NCI-H82 (cell line): ENCODE results near the gene MMP3.
"Not testable (repeated sequence)": the region's sequence is repeated elsewhere in the genome, so short reads cannot be mapped to it uniquely, and the experiment has no call there.

Source experiments
- DNase-seq: peaks from one replicate; lab custom pipeline; 2025; lab: John Stamatoyannopoulos, UW

The MMP3 gene

DNA sequence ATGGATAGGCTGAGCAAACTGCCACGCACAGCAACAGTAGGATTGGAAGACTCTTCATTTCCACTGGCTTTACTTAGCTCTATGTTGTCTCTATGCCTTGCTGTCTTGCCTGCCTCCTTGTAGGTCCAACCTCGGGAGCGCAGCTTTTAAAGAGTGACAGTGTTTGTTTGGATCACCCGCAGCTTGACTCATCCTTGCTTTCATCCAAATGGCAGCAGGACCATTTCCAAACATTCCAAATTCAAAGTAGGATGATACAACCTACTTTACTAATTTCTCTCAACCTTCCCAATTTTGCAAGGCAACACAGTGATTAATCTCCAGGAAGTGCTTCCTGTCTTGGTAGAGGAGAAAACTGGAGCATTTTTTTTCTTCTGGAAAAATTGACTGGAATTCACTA is at the start of gene MMP3:
MMP3 (minus strand) TSS at position 121 of the 400 bp plus-strand sequence; CDS start at position 58, 63 bp downstream.
- no peak for DNase-seq

GRCh38 chr11:102891736-102892135 is 48.3 kb upstream of the MMP3 start:
- no peak for DNase-seq

DNA sequence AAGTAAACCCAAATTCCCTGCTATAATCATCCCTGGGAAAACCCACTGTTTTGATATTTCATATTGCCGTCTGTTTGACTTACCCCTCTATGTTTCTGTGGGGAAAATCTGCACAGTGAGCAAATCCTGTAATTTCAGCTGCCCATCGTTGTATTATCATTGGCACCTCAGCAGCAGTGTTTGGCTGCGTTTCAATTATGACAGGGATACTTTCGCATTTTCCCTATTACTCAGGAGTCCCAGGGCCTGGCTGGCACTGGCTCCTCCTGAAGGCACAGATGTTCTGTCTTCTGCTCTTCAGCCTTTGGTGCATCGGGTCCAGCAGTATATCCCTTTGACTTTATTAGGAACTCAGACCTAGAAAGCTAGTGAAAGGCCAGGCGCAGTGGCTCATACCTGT is 43.6 kb upstream of the MMP3 start:
- DNase-seq = no peak

- no peak for DNase-seq
Measured at GRCh38 chr11:102883141-102883540, 39.7 kb upstream of the MMP3 start.

GRCh38 chr11:102882389-102883024 is 39.1 kb upstream of the MMP3 start:
- DNase-seq = no peak

DNA sequence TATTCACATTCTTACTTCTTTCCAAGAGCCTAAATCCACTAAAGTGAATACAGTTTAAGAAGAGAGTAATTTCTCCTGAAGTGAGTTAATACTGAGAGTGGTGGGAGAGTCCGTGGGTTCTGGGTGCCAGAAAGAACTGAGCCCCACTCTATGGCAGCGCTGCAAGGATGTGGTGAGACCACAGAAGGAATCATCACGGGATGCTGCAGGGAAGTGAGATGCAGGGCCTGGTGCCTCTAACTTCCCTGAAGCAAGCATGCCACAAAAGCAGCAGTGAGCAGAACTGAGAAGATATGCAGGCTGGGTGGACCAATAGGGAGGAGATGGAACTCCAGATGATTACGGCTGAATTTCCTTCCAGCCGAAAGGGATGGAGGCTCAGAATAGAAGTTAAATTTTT is 36.4 kb upstream of the MMP3 start:
- DNase-seq = no peak

DNA sequence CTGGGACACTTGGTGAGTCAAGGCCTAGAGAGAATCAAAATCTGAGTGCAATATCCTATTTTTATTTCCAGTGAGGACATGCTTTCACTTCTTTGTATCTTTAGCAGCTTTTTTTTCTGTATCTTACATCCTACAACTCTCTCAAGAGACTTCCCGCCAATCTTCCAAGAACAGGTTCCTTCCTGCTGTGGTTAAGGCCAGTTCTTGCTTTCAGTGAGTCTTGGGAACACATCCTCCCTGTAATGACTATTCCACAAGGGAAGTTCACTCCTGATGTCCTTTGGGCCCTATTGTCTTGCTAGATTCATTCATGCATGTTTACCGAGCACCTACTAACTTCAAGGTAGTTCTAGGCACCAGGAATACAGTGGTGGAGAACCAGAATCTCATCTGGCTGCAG is 35.2 kb upstream of the MMP3 start:
- no peak for DNase-seq

- DNase-seq = no peak
Measured at GRCh38 chr11:102874852-102875251, 31.4 kb upstream of the MMP3 start, which contains the start of gene MMP12. TSS of gene MMP12 (minus strand) at chr11:102874982. CDS start at chr11:102874937, 45 bp downstream.

- DNase-seq = not testable (repeated sequence)
Measured at GRCh38 chr11:102869354-102869964, 26.1 kb upstream of the MMP3 start.

- no peak for DNase-seq
Measured at GRCh38 chr11:102868339-102868738, 24.9 kb upstream of the MMP3 start.

DNA sequence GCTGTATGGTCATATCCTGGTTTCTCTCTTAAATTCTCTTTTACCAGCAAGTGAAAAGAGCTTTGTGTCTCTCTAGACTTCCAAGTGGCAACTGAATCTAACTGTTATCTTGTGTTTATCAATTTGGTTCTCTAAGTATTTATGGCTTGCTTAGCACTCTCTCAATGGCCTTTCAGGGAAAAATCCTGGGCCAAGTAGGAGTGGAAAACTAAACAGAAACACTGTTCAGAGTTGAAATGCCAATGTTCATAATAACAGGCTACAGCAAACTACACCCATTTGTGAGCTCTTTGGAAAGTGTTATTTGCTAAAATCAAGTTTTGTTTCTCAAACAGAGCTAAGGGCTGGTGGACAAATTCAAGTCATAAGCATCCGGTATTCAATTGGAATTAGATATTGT is 21.3 kb upstream of the MMP3 start:
- DNase-seq = no peak

DNA sequence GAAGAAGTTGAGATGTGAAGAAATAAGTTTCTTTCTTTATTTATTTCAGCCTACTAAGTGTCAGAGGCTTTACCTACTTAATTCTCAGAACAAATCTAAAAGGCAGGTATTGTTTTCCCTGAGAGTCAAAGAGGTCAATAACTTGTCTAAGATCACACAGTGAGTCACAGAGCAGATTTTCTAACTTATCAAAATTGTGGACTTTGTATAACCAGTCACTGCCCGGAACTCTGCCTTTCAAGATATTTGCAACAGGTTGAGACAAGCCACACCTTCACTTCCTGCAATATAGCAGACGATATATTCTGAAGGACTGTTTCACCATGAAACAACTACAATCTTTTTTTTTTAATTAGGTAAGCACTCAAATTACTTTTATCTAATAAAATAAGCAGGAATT is 10.5 kb upstream of the MMP3 start:
- DNase-seq = no peak

GRCh38 chr11:102853055-102853454 is 9.6 kb upstream of the MMP3 start:
- no peak for DNase-seq

DNA sequence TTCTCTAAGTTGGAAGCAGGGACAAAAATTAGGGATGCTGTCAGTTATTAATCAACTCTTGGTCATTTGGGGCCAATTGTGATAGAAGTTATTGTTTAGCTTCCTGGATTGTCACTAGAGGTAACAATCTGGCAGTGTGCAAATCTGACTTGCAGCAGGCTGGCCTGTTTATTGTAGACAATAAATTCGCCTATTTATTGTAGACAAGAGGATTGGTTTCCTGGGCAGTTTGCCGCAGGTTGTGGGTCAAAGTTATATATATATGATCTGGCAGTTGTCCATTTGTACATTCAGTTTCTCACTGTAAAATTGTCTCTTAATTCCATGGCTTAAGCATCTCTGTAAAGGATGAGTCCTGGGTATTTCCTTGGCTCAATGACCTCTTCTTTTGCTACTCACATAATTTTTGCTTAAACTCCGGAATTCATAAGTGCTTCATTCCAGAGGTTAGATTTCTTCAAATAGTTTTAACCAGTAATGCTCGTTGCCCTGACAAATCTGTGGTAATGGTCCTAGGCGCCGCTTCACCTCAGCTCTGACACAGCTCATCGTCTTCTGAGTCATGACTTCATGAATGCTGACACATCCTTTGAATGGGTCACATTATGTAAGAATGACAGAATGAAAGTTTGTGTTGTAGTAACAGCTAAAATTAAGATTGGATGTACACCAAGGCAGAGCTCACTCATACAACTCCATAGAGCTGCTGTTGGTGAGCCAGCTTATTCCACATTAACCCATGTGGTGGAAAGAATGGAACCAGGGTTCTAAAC is 7.8 kb upstream of the MMP3 start:
- DNase-seq = no peak

DNA sequence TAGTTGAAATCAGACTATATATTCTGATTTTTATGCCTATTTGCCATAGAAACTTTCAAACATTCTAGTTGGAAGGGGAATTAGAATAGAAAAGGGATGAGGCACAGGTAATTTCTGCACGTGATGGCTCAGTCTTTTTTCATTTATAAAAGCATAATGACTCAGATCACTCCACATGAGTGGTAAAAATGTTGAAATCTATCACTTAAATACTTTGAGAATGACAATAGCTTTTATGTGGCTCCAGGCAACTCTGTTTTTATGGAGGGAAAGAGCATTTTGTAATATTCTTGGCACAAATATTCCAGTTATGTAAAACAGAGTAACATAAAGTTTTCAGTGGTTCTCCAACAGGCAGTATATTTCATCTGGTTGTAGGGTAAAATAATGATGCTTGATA is 5.9 kb upstream of the MMP3 start:
- no peak for DNase-seq

GRCh38 chr11:102846292-102846691 is 2.9 kb upstream of the MMP3 start:
- DNase-seq = peak; percentile 47

GRCh38 chr11:102842930-102843329 is 479 bp downstream of the MMP3 start:
- DNase-seq = no peak

- DNase-seq = no peak
Measured at GRCh38 chr11:102840018-102840417, 3.4 kb downstream of the MMP3 start.

- peak; percentile 76 for DNase-seq
Measured at GRCh38 chr11:102837646-102838045, 5.8 kb downstream of the MMP3 start.

DNA sequence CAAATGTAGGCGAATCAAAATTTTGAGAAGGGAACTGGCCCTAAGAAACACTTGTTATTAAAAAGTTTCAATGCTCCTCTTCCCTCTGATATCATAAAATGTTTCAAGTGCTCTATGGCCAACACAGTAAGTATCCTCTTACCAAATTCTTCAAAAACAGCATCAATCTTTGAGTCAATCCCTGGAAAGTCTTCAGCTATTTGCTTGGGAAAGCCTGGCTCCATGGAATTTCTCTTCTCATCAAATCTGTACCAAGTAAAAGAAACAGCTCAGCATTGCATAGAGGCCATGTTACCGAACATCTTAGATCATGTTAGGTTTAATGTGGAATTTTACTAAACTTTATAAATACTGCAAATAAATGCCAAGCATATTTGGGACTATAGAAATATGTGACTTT is 6.3 kb downstream of the MMP3 start:
- DNase-seq = no peak

DNA sequence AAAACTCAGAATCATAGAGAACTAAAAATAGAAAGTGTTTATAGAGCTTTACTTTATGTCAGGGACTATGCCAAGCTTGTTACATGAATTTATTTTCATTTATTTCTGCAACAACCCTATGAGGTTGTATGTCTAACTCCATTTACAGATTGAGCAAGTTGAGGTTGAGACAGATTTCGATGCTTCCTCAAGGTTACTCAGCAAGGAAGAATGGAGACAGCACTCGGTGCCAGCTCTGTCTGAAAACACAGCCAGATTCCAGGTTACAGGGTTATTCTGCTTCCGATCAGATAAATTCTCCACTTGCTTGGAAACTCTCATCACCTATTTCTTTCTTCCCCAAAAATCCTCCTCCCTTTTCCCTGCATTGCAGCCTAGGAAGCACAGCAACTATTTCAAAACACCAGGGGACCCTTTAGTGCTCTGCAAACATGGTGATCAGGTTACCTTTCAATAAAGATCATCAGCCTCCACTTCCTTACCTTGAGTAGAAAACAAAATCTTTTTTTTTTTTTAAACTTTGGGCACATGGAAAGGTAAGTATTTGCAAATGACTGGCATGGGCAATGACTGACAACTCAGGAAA is 7.0 kb downstream of the MMP3 start:
- DNase-seq = no peak

DNA sequence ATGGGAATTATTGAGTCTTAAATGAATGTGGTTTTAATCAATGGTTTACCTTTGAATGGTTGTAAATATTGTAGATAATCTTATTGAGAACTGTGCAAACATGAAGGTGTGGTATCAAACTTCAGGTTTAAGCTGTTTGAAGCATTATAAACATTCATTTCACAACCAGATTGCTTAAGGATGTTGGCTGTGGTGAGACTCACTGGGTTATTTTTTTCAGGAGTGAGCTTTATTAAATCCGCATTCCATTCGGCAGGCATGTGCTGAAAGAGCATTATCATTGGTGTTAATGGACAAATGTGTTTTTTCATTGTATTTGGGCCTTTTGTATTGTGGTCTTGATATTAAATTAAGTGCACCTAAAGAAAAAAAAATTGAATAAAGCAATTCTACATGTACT is 9.7 kb downstream of the MMP3 start:
- DNase-seq = no peak

DNA sequence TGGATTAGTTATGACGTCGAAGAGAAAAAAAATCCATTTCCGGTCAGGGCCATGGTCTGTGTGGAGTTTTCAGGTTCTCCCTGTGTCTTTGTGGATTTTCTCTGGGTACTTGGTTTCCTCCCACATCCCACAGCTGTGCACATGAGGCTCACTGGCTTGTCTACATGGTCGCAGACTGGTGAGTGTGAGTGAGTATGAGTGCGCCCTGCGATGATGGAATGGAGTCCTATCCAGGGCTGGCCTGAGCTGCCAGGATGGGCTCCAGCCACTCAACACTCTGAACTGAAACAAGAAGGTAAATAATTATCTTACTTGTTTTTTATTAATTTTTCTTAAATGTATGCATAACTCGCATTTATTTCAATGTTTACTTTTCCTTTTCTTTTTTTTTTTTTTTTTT is 10.8 kb downstream of the MMP3 start:
- no peak for DNase-seq
